Measurements from ENCODE around the gene TFAP2E. TPM values are rescaled to one million over a fixed set of nuclear protein-coding genes. Genes with fewer than 3 reads are reported as not detected.

TFAP2E gene
- total RNA-seq, 1 experiment from 2014 or later, result 0.26 TPM

DNA sequence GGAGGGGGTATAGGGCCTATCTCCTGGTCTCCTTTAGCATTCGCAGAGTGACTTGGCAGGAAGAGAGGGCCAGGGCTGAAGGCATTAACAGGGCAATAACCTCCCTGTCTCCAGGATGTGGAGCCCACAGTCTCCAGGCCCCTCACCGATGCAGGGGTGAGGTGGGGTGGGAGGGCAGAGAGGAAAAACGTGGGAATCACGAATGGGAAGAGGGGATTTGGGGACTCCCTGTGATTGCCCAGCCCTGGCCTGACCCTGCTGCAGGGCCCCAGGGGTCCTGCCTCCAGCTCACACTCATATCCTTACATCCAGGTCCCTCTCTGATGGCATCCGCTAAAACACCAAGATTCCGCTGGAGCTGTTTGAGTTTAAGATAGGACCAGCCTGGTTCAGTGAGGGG is 14.6 kb downstream of the TFAP2E start:
- H3K4me2 ChIP-seq (ENCODE audit: low read length), result no peak overlapping the region
- no peaks in the 10 kb centered on the region for H3K79me2 ChIP-seq (ENCODE audit: low read length)
- no TSS peak for BruUV-seq (replicated peaks)
- ChIA-PET POLR2A (ENCODE audit: unreplicated experiment) (no interaction called here), CTCF (no interaction called here)
- no peaks in the 10 kb centered on the region for H3F3A ChIP-seq (ENCODE audit: low read length, unreplicated experiment)
- H3K27me3 ChIP-seq (ENCODE audit: low read length), result no peaks in the 10 kb centered on the region
- no peaks in the 10 kb centered on the region for H3K4me1 ChIP-seq (ENCODE audit: insufficient read depth, low read length)
- H4K20me1 ChIP-seq (ENCODE audit: low read length), result no peaks in the 10 kb centered on the region
- no peak overlapping the region for H3K9ac ChIP-seq (ENCODE audit: low read length)
- no peaks in the 10 kb centered on the region for H3K9me3 ChIP-seq (ENCODE audit: low read length)
- H3K9me2 ChIP-seq (replicated peaks; ENCODE audit: low read length), result no peaks in the 10 kb centered on the region
- no peak overlapping the region for H2AFZ ChIP-seq (ENCODE audit: low read length)
- no peak overlapping the region for H3K27ac ChIP-seq (ENCODE audit: low read length)
- TF ChIP-seq EZH2phosphoT487 (IDR thresholded peaks at IDR 0.05; ENCODE audit: borderline replicate concordance, low read length) (no peak), EZH2 (IDR thresholded peaks at IDR 0.05; ENCODE audit: low read length, unreplicated experiment) (no peak)
- TF ChIP-seq, protein P1, sequence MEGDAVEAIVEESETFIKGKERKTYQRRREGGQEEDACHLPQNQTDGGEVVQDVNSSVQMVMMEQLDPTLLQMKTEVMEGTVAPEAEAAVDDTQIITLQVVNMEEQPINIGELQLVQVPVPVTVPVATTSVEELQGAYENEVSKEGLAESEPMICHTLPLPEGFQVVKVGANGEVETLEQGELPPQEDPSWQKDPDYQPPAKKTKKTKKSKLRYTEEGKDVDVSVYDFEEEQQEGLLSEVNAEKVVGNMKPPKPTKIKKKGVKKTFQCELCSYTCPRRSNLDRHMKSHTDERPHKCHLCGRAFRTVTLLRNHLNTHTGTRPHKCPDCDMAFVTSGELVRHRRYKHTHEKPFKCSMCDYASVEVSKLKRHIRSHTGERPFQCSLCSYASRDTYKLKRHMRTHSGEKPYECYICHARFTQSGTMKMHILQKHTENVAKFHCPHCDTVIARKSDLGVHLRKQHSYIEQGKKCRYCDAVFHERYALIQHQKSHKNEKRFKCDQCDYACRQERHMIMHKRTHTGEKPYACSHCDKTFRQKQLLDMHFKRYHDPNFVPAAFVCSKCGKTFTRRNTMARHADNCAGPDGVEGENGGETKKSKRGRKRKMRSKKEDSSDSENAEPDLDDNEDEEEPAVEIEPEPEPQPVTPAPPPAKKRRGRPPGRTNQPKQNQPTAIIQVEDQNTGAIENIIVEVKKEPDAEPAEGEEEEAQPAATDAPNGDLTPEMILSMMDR (conservative IDR thresholded peaks at IDR 0.05; ENCODE audit: low read depth, low read length), result no peak
- H3K4me3 ChIP-seq (ENCODE audit: low read length), result no peak overlapping the region
- intact Hi-C loops (cut with micrococcal nuclease), result no loop called here
- H3K36me3 ChIP-seq (ENCODE audit: low read depth, low read length), result no peaks in the 10 kb centered on the region
- ATAC-seq (no peak), DNase-seq (no peak)

DNA sequence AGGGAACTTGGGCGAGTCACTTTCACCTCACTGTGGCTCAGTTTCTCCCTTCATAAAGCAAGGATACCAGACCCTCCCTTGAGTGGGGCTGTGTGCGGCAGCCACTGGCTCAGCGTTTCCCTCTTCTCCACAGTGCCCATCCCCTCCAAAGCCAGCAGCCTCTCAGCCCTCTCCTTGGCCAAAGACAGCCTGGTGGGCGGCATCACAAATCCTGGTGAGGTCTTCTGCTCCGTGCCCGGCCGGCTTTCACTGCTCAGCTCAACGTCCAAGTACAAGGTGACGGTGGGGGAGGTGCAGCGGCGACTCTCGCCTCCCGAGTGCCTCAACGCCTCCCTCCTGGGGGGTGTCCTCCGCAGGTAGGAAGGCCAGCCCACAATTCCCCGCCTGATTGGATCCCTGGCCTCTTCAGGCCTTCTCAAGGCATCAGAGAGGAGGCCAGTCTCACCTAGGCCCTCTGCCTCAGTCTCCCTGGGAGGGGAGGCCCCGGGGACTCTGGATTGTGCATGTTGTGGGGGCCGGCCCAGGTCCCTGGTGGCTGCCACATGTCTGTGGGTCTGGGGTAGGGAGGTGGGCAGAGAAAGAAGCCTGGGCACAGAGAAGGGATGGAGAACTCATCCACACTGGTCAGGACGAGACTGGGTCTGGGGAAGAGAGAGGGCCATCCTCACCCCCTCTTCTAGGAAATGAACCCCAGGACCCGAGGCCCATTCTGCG is 15.2 kb downstream of the TFAP2E start:
- CTCF ChIA-PET, result no interaction called here
- H4K20me1 ChIP-seq (ENCODE audit: low read length), result no peaks in the 10 kb centered on the region
- H3K27ac ChIP-seq (ENCODE audit: low read length), result no peak overlapping the region
- H3F3A ChIP-seq (ENCODE audit: low read length, unreplicated experiment), result no peaks in the 10 kb centered on the region
- H3K9ac ChIP-seq (ENCODE audit: low read length), result no peak overlapping the region
- H3K9me2 ChIP-seq (replicated peaks; ENCODE audit: low read length), result no peaks in the 10 kb centered on the region
- no peaks in the 10 kb centered on the region for H3K4me1 ChIP-seq (ENCODE audit: insufficient read depth, low read length)
- no peaks in the 10 kb centered on the region for H3K79me2 ChIP-seq (ENCODE audit: low read length)
- no peaks in the 10 kb centered on the region for H3K36me3 ChIP-seq (ENCODE audit: low read depth, low read length)
- no peaks in the 10 kb centered on the region for H3K9me3 ChIP-seq (ENCODE audit: low read length)
- TF ChIP-seq EZH2 (IDR thresholded peaks at IDR 0.05; ENCODE audit: low read length, unreplicated experiment) (no peak), EZH2phosphoT487 (IDR thresholded peaks at IDR 0.05; ENCODE audit: borderline replicate concordance, low read length) (no peak)
- TF ChIP-seq, protein P1 (conservative IDR thresholded peaks at IDR 0.05; ENCODE audit: low read depth, low read length), result no peak
- H3K4me3 ChIP-seq (ENCODE audit: low read length), result no peak overlapping the region
- POLR2A ChIA-PET (ENCODE audit: unreplicated experiment), result no interaction called here
- H3K4me2 ChIP-seq (ENCODE audit: low read length), result no peak overlapping the region
- ATAC-seq (no peak), DNase-seq (no peak)
- no peak overlapping the region for H2AFZ ChIP-seq (ENCODE audit: low read length)
- BruUV-seq (replicated peaks), result no TSS peak
- intact Hi-C loops (cut with micrococcal nuclease), result no loop called here
- H3K27me3 ChIP-seq (ENCODE audit: low read length), result no peaks in the 10 kb centered on the region

Data from PC-3 (cell line).